Sigmoid colon (tissue), 7 donors: ENCODE data around the gene UQCRQ. TPM values are rescaled to one million over a fixed set of nuclear protein-coding genes. Genes with fewer than 3 reads are reported as not detected.

Source experiments
- DNase-seq: peaks from one replicate; pipeline ENCODE4 v3.0.0-alpha.2; 2019
- H3K27ac ChIP-seq, 4 donors: fragments of 200-600 bp; sonication (generic); one replicate each; pipeline ENCODE4 v1.5.1; 2016 to 2019; ENCODE audit warnings: mild to moderate bottlenecking in 1 of 4
- H3K27me3 ChIP-seq, 3 donors: fragments of 200-600 bp; sonication (generic); one replicate each; pipeline ENCODE4 v1.5.1; 2019; ENCODE audit warnings: mild to moderate bottlenecking in 1 of 3
- H3K36me3 ChIP-seq, 4 donors: fragments of 200-600 bp; sonication (generic); one replicate each; pipeline ENCODE4 v1.5.1; 2016 to 2019
- H3K4me1 ChIP-seq, 4 donors: fragments of 200-600 bp; sonication (generic); one replicate each; pipeline ENCODE4 v1.5.1; 2017 to 2019
- H3K4me3 ChIP-seq, 4 donors: fragments of 200-600 bp; sonication (generic); one replicate each; pipeline ENCODE4 v1.5.1; 2017 to 2019; ENCODE audit warnings: mild to moderate bottlenecking in 2 of 4, moderate library complexity in 1 of 4
- H3K9me3 ChIP-seq, 4 donors: fragments of 200-600 bp in 3 of 4; sonication (generic) in 3 of 4; one replicate each; pipeline versions ENCODE4 v1.5.1 to v1.6.1; 2013 to 2019
- CTCF ChIP-seq, 4 experiments: fragments of 450-650 bp in 3 of 4; fragments of 200-600 bp in 1 of 4; IDR thresholded peaks; one replicate each; pipeline ENCODE4 v1.5.1; 2016 to 2019; ENCODE audit warnings: antibody characterized with exemption in 4 of 4, mild to moderate bottlenecking in 3 of 4, moderate library complexity in 2 of 4
- EP300 ChIP-seq, 4 donors: sonication (generic); formaldehyde crosslinking; IDR thresholded peaks; one replicate each; pipeline ENCODE4 v1.6.1; 2017; ENCODE audit warnings: antibody characterized with exemption in 4 of 4
- POLR2A ChIP-seq, 2 donors: fragments of 450-650 bp; IDR thresholded peaks; one replicate each; pipeline ENCODE4 v1.6.1; 2016; ENCODE audit warnings: antibody characterized with exemption in 2 of 2, mild to moderate bottlenecking in 2 of 2, moderate library complexity in 2 of 2
- POLR2AphosphoS5 ChIP-seq, 4 donors: sonication (generic); formaldehyde crosslinking; IDR thresholded peaks; one replicate each; pipeline ENCODE4 v1.6.1; 2017; ENCODE audit warnings: antibody characterized with exemption in 4 of 4
- WGBS, 2 donors: extraction: QIAGEN DNeasy Blood & Tissue Kit; methylation state at CpG; one replicate each; pipeline ENCODE4 v1.1.7; 2013; 5-methylcytosine and 5-hydroxymethylcytosine counted together
- intact Hi-C: fragments of 100-400 bp; cut with DNase I; formaldehyde crosslinking; loops from one replicate; pipeline ENCODE4 v1.15.1; 2023
- polyA plus RNA-seq, 3 donors: library from polyadenylated mRNA; stranded (reverse); fragments of 200-250 nt; gene quantifications; one replicate each; pipeline ENCODE4 v1.2.3, GENCODE V29; 2013
- total RNA-seq, 4 donors: library from RNA; depleted of rRNA; stranded (reverse); fragments of >200 nt; gene quantifications; one replicate each; pipeline ENCODE4 v1.1.0, GENCODE V29; 2016
- donor health status: healthy with polysubstance abuse.
- donor health status: Bipolar disorder and iron deficiency.
- donor health status: healthy.

The UQCRQ gene
- total and polyA plus RNA-seq, 7 donors, result 113 to 936 (median 230) TPM

- Histone ChIP-seq H3K4me1 (peaks cover 0 to 8% (median 2%) of the 10 kb centered on the region in 4 donors), H3K9me3 (no peaks in the 10 kb centered on the region), H3K27me3 (no peaks in the 10 kb centered on the region), H3K4me3 (no peak overlapping the region), H3K36me3 (no peaks in the 10 kb centered on the region), H3K27ac (no peak overlapping the region)
- WGBS, 2 donors, result 87 to 89% methylated on average over 4 of the region's 4 CpGs
- intact Hi-C loops, result no loop called here
- TF ChIP-seq EP300 (IDR thresholded peaks at IDR 0.05) (no peak), CTCF (IDR thresholded peaks at IDR 0.05) (no peak), POLR2A (IDR thresholded peaks at IDR 0.05) (no peak), POLR2AphosphoS5 (IDR thresholded peaks at IDR 0.05) (no peak)
- DNase-seq, result no peak
Measured at GRCh38 chr5:132841305-132841704, 25.1 kb upstream of the UQCRQ start.

GRCh38 chr5:132848270-132848669 lies 18.2 kb upstream of the UQCRQ start:
- WGBS, 2 donors, result 94% methylated on average over 8 of the region's 8 CpGs
- intact Hi-C loops, result no loop called here
- no peaks in the 10 kb centered on the region for H3K36me3 ChIP-seq
- TF ChIP-seq POLR2A (IDR thresholded peaks at IDR 0.05) (no peak), POLR2AphosphoS5 (IDR thresholded peaks at IDR 0.05) (no peak), EP300 (IDR thresholded peaks at IDR 0.05) (no peak), CTCF (IDR thresholded peaks at IDR 0.05) (no peak)
- no peak for DNase-seq
- no peak overlapping the region for H3K4me3 ChIP-seq
- no peaks in the 10 kb centered on the region for H3K4me1 ChIP-seq
- H3K27ac ChIP-seq, result no peak overlapping the region
- H3K27me3 ChIP-seq, result no peaks in the 10 kb centered on the region
- H3K9me3 ChIP-seq, result no peaks in the 10 kb centered on the region

- no peaks in the 10 kb centered on the region for H3K4me1 ChIP-seq
- intact Hi-C loops, result no loop called here
- no peak overlapping the region for H3K4me3 ChIP-seq
- no peak overlapping the region for H3K27ac ChIP-seq
- no peak for TF ChIP-seq EP300 (IDR thresholded peaks at IDR 0.05)
- no peak for TF ChIP-seq POLR2A (IDR thresholded peaks at IDR 0.05)
- TF ChIP-seq POLR2AphosphoS5 (IDR thresholded peaks at IDR 0.05), result no peak
- no peak for TF ChIP-seq CTCF (IDR thresholded peaks at IDR 0.05)
- DNase-seq, result no peak
- WGBS, 2 donors, result 42 to 70% methylated on average over 1 of the region's 1 CpG
- no peaks in the 10 kb centered on the region for H3K9me3 ChIP-seq
- H3K36me3 ChIP-seq, result no peaks in the 10 kb centered on the region
- no peaks in the 10 kb centered on the region for H3K27me3 ChIP-seq
Measured at GRCh38 chr5:132849347-132849746, 17.1 kb upstream of the UQCRQ start.

GRCh38 chr5:132850066-132850465 lies 16.4 kb upstream of the UQCRQ start:
- Histone ChIP-seq H3K27me3 (no peaks in the 10 kb centered on the region), H3K4me1 (no peaks in the 10 kb centered on the region), H3K27ac (no peak overlapping the region), H3K36me3 (no peaks in the 10 kb centered on the region), H3K4me3 (no peak overlapping the region), H3K9me3 (no peaks in the 10 kb centered on the region)
- WGBS, 2 donors, result 82 to 92% methylated on average over 2 of the region's 2 CpGs
- no peak for DNase-seq
- intact Hi-C loops, result no loop called here
- TF ChIP-seq POLR2A (IDR thresholded peaks at IDR 0.05) (no peak), EP300 (IDR thresholded peaks at IDR 0.05) (no peak), CTCF (IDR thresholded peaks at IDR 0.05) (no peak), POLR2AphosphoS5 (IDR thresholded peaks at IDR 0.05) (no peak)

GRCh38 chr5:132853323-132853722 lies 13.1 kb upstream of the UQCRQ start:
- Histone ChIP-seq H3K9me3 (no peaks in the 10 kb centered on the region), H3K4me1 (no peaks in the 10 kb centered on the region), H3K27me3 (no peaks in the 10 kb centered on the region), H3K4me3 (no peak overlapping the region), H3K27ac (no peak overlapping the region), H3K36me3 (no peaks in the 10 kb centered on the region)
- DNase-seq, result no peak
- intact Hi-C loops, result no loop called here
- no peak for TF ChIP-seq POLR2AphosphoS5 (IDR thresholded peaks at IDR 0.05)
- TF ChIP-seq EP300 (IDR thresholded peaks at IDR 0.05), result no peak
- TF ChIP-seq POLR2A (IDR thresholded peaks at IDR 0.05), result no peak
- TF ChIP-seq CTCF (IDR thresholded peaks at IDR 0.05), result no peak
- WGBS, 2 donors, result 88 to 90% methylated on average over 3 of the region's 3 CpGs
